HG03103 (cell line): Measurements from ENCODE around the gene RNF11.

Experiments
- ATAC-seq: cut with Tn5 transposase; IDR thresholded peaks from one replicate; pipeline ENCODE4 v1.9.1; 2021; ENCODE audit warnings: low read depth; ENCODE audit not compliant: unreplicated experiment

RNF11 gene

GRCh38 chr1:51263147-51263877, 27.2 kb downstream of the RNF11 start:
- no peak for ATAC-seq

GRCh38 chr1:51264451-51264850, 28.4 kb downstream of the RNF11 start:
- ATAC-seq = no peak

- ATAC-seq = no peak
Measured at GRCh38 chr1:51265618-51266017, 29.5 kb downstream of the RNF11 start.

GRCh38 chr1:51266181-51266580, 30.1 kb downstream of the RNF11 start:
- no peak for ATAC-seq

- no peak for ATAC-seq
Measured at GRCh38 chr1:51266791-51267190, 30.7 kb downstream of the RNF11 start.

GRCh38 chr1:51268634-51269033, 32.6 kb downstream of the RNF11 start:
- no peak for ATAC-seq

GRCh38 chr1:51270751-51271150, 34.7 kb downstream of the RNF11 start:
- ATAC-seq = no peak

GRCh38 chr1:51272916-51273315, 36.8 kb downstream of the RNF11 start:
- ATAC-seq = no peak

GRCh38 chr1:51274676-51275075, 38.6 kb downstream of the RNF11 start:
- ATAC-seq = no peak

- no peak for ATAC-seq
Measured at GRCh38 chr1:51276286-51276685, 40.2 kb downstream of the RNF11 start.

GRCh38 chr1:51280321-51280978, 44.4 kb downstream of the RNF11 start:
- ATAC-seq = no peak

GRCh38 chr1:51281807-51282206, 45.7 kb downstream of the RNF11 start:
- ATAC-seq = no peak

- ATAC-seq = no peak
Measured at GRCh38 chr1:51282605-51283004, 46.5 kb downstream of the RNF11 start.

- no peak for ATAC-seq
Measured at GRCh38 chr1:51283979-51284378, 47.9 kb downstream of the RNF11 start.

- no peak for ATAC-seq
Measured at GRCh38 chr1:51284487-51284954, 48.4 kb downstream of the RNF11 start.

GRCh38 chr1:51285055-51285454, 49.0 kb downstream of the RNF11 start:
- peak; percentile 93 for ATAC-seq

- ATAC-seq = no peak
Measured at GRCh38 chr1:51287966-51288365, 51.9 kb downstream of the RNF11 start.

GRCh38 chr1:51288578-51288977, 52.5 kb downstream of the RNF11 start:
- no peak for ATAC-seq

GRCh38 chr1:51289676-51290488, 53.8 kb downstream of the RNF11 start:
- ATAC-seq = no peak

GRCh38 chr1:51290489-51290847, 54.4 kb downstream of the RNF11 start:
- no peak for ATAC-seq

GRCh38 chr1:51293898-51294515, 57.9 kb downstream of the RNF11 start:
- ATAC-seq = no peak
